Endothelial cell of coronary artery (primary cell): ENCODE measurements around the gene RAB11A. TPM values are rescaled to one million over a fixed set of nuclear protein-coding genes. Genes with fewer than 3 reads are reported as not detected.

Experiments
- total RNA-seq: library from RNA; depleted of rRNA; stranded (reverse); fragments of >200 nt; gene quantifications from 2 replicates; pipeline ENCODE4 v1.2.3, GENCODE V29; 2014

Gene RAB11A
- total RNA-seq, result 145 and 186 TPM in 2 replicates

GRCh38 chr15:65869126-65869953, at the start of gene RAB11A:
TSS of gene RAB11A (plus strand) at chr15:65869491. CDS start at chr15:65869586, 95 bp downstream.

Other genes with a start within 250 kb of the RAB11A start
- gene SLC24A1, start 247.6 kb upstream of the RAB11A start, total RNA-seq, result 2.7 and 3.8 TPM in 2 replicates
- 17.9 and 29.4 TPM in 2 replicates for gene DENND4A, start 77.2 kb upstream of the RAB11A start, total RNA-seq